Breast epithelium (tissue), 3 donors: ENCODE results near the gene PFN3.

ENCODE experiments used
- POLR2A ChIP-seq: fragments of 450-650 bp; IDR thresholded peaks from one replicate; pipeline ENCODE4 v1.6.1; 2016; ENCODE audit warnings: antibody characterized with exemption, mild to moderate bottlenecking, moderate library complexity
- TF ChIP-seq, protein P1 (sequence below), 3 donors: fragments of 450-650 bp; IDR thresholded peaks; one replicate each; pipeline ENCODE4 v1.5.1; 2016 to 2017; ENCODE audit warnings: antibody characterized with exemption in 3 of 3, mild to moderate bottlenecking in 3 of 3, moderate library complexity in 3 of 3

GRCh38 chr5:177433658-177434217 is 33.3 kb upstream of the PFN3 start:
- TF ChIP-seq, protein P1, sequence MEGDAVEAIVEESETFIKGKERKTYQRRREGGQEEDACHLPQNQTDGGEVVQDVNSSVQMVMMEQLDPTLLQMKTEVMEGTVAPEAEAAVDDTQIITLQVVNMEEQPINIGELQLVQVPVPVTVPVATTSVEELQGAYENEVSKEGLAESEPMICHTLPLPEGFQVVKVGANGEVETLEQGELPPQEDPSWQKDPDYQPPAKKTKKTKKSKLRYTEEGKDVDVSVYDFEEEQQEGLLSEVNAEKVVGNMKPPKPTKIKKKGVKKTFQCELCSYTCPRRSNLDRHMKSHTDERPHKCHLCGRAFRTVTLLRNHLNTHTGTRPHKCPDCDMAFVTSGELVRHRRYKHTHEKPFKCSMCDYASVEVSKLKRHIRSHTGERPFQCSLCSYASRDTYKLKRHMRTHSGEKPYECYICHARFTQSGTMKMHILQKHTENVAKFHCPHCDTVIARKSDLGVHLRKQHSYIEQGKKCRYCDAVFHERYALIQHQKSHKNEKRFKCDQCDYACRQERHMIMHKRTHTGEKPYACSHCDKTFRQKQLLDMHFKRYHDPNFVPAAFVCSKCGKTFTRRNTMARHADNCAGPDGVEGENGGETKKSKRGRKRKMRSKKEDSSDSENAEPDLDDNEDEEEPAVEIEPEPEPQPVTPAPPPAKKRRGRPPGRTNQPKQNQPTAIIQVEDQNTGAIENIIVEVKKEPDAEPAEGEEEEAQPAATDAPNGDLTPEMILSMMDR (IDR thresholded peaks at IDR 0.05): no peak
- no peak for TF ChIP-seq POLR2A
